Adrenal gland (tissue), 12 donors: ENCODE results near the gene SYNPO. TPM values are rescaled to one million over a fixed set of nuclear protein-coding genes. Genes with fewer than 3 reads are reported as not detected.

Source experiments
- DNase-seq, 7 donors: peaks; one replicate each; pipeline ENCODE4 v3.0.0-alpha.2; 2019 to 2020
- H3K27ac ChIP-seq, 5 donors: fragments of 200-600 bp; sonication (generic) in 4 of 5; 1 replicate in 3 of 5; 2 replicates in 2 of 5; pipeline versions ENCODE4 v1.5.1 to v1.8.0; 2016 to 2020; ENCODE audit warnings: mild to moderate bottlenecking in 1 of 5
- H3K27me3 ChIP-seq: fragments of 200-600 bp; 2 replicates; pipeline ENCODE4 v1.8.0; 2021
- H3K36me3 ChIP-seq, 2 donors: fragments of 200-600 bp; replicated peaks in 1 of 2; 1 replicate in 1 of 2; 2 replicates in 1 of 2; pipeline versions ENCODE4 v1.5.1 to v1.8.0; 2018 to 2022
- H3K4me1 ChIP-seq, 2 donors: fragments of 200-600 bp; replicated peaks in 1 of 2; 1 replicate in 1 of 2; 2 replicates in 1 of 2; pipeline versions ENCODE4 v1.5.1 to v1.8.0; 2018 to 2021
- H3K4me3 ChIP-seq, 4 donors: fragments of 200-600 bp; sonication (generic) in 3 of 4; one replicate each; pipeline ENCODE4 v1.5.1; 2016 to 2018
- H3K9me3 ChIP-seq, 3 donors: fragments of 200-600 bp; sonication (generic) in 1 of 3; replicated peaks in 1 of 3; 1 replicate in 2 of 3; 2 replicates in 1 of 3; pipeline versions ENCODE4 v1.5.1 to v1.8.0; 2016 to 2021
- CTCF ChIP-seq, 6 experiments: fragments of 450-650 bp in 4 of 6; fragments of 200-600 bp in 2 of 6; sonication (generic) in 1 of 6; IDR thresholded peaks; 1 replicate in 5 of 6; 2 replicates in 1 of 6; pipeline versions ENCODE4 v1.5.1 to v1.8.0; 2016 to 2021; ENCODE audit warnings: antibody characterized with exemption in 6 of 6, mild to moderate bottlenecking in 2 of 6, moderate library complexity in 1 of 6
- POLR2A ChIP-seq, 2 donors: fragments of 450-650 bp; IDR thresholded peaks; one replicate each; pipeline ENCODE4 v1.6.1; 2017; ENCODE audit warnings: antibody characterized with exemption in 2 of 2, mild to moderate bottlenecking in 2 of 2, moderate library complexity in 1 of 2
- WGBS, 4 donors: extraction: QIAGEN DNeasy Blood & Tissue Kit in 2 of 4; methylation state at CpG; one replicate each; pipeline versions ENCODE4 v1.1.5 to v1.1.7; 2013 to 2017; 5-methylcytosine and 5-hydroxymethylcytosine counted together
- intact Hi-C, 2 donors: fragments of 100-400 bp; cut with DNase I; formaldehyde crosslinking; loops; one replicate each; pipeline versions ENCODE4 v1.14.1 to v1.15.0; 2022 to 2023
- polyA plus RNA-seq, 3 donors: library from polyadenylated mRNA; stranded (reverse); fragments of 200-250 nt in 2 of 3; fragments of 350-450 nt in 1 of 3; fragmentation: Illumina TruSeq in 1 of 3; extraction: RNeasy Lipid Tissue Mini Kit (QIAGEN cat#74804) in 1 of 3; gene quantifications; one replicate each; pipeline ENCODE4 v1.2.3, GENCODE V29; 2013 to 2014
- total RNA-seq, 9 donors: library from RNA; depleted of rRNA in 4 of 9; stranded (reverse); fragments of >200 nt in 4 of 9; fragments of 120-200 nt in 1 of 9; fragmentation: NEBNext Ultra II Directional in 1 of 9; extraction: Animal tissue kit (Norgen Biotek cat#: 25700) in 1 of 9; gene quantifications; one replicate each; pipeline versions ENCODE4 v1.1.0 to v1.2.4, GENCODE V29; 2013 to 2023
- donor health status: healthy with polysubstance abuse.
- donor health status: Bipolar disorder and iron deficiency.
- donor health status: DM: yes; HTN: yes; CAD: no.
- donor health status: DM: no; HTN: no; CAD: no.
- donor health status: DM: no; HTN: no; CAD: no.
- donor health status: DM: yes; HTN: yes; CAD: no.

SYNPO gene
- total and polyA plus RNA-seq, 12 donors: 10.0 to 293 (median 104) TPM

DNA sequence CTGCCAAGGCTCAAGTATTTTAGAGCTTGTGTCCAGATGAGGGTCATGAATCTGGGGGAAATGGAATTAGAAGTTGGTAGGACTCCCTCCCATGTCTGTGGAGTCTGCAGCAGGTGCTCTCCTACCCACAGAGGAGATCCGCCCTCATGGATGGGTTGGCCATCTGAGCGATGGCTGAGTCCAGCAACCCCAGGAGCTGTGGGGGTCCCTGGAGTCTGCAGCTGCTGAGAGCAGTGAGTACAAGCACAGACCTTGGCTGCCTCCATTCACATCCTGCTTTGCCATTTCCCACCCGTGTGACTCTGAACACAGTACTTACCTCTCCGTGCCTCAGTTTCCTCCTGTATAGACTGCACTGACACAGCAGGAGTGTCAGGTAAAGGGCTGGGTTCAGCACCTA, 25.8 kb upstream of the SYNPO start:
- peaks cover 43 to 74% of the 10 kb centered on the region in 2 donors for H3K4me1 ChIP-seq
- DNase-seq: no peak
- H3K4me3 ChIP-seq: no peak overlapping the region
- TF ChIP-seq POLR2A (IDR thresholded peaks at IDR 0.05) (no peak), CTCF (IDR thresholded peaks at IDR 0.05) (no peak)
- 58 to 73% (median 68%) methylated on average over 3 to 4 of the region's 4 CpGs for WGBS, 4 donors
- no peaks in the 10 kb centered on the region for H3K27me3 ChIP-seq
- H3K9me3 ChIP-seq: no peaks in the 10 kb centered on the region
- peak overlapping the region in 4 of 5 donors; percentile 77 to 95 (median 85) for H3K27ac ChIP-seq
- no peaks in the 10 kb centered on the region for H3K36me3 ChIP-seq
- intact Hi-C loops: no loop called here

- Histone ChIP-seq H3K36me3 (no peaks in the 10 kb centered on the region), H3K9me3 (no peaks in the 10 kb centered on the region), H3K4me3 (no peak overlapping the region), H3K4me1 (peaks cover 43 to 74% of the 10 kb centered on the region in 2 donors), H3K27ac (peak overlapping the region; percentile 77 to 95 (median 86)), H3K27me3 (no peaks in the 10 kb centered on the region)
- 15 to 19% (median 16%) methylated on average over 12 to 17 of the region's 17 CpGs for WGBS, 4 donors
- TF ChIP-seq POLR2A (IDR thresholded peaks at IDR 0.05): no peak
- intact Hi-C loops: no loop called here
- DNase-seq: peak in 6 of 7 donors; percentile 70 to 88 (median 76)
Observed at GRCh38 chr5:150615141-150615699, 25.2 kb upstream of the SYNPO start.

DNA sequence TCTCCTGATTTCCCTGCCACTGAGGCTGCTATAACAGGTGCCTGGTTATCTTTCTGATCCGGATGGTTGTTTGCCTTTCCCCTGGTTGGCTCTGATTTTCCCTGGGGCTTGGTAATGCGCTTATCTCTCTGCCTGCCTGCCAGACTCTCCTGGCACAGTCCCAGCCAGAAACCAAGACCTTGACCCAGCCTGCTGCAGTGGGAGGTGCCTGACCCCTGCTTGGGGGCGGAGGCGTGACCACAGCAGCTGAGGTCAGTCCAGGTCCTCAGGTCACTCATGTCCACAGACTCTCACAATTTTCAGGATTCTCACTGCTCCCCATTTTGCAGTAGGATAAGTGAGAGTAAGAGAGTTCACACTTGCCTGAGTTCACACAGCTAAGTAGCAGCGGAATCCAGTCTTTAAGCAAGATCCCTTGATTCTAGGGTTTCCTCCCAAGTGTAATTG, 24.4 kb upstream of the SYNPO start:
- no peak for TF ChIP-seq CTCF (IDR thresholded peaks at IDR 0.05)
- TF ChIP-seq POLR2A (IDR thresholded peaks at IDR 0.05): no peak
- peak; percentile 84 to 94 (median 94) for DNase-seq
- H3K27ac ChIP-seq: peak overlapping the region; percentile 77 to 95 (median 86)
- no peak overlapping the region for H3K4me3 ChIP-seq
- 5 to 35% (median 20%) methylated on average over 3 to 5 of the region's 5 CpGs for WGBS, 4 donors
- intact Hi-C loops: no loop called here
- H3K36me3 ChIP-seq: no peaks in the 10 kb centered on the region
- H3K9me3 ChIP-seq: no peaks in the 10 kb centered on the region
- H3K27me3 ChIP-seq: no peaks in the 10 kb centered on the region
- H3K4me1 ChIP-seq: peaks cover 43 to 74% of the 10 kb centered on the region in 2 donors

DNA sequence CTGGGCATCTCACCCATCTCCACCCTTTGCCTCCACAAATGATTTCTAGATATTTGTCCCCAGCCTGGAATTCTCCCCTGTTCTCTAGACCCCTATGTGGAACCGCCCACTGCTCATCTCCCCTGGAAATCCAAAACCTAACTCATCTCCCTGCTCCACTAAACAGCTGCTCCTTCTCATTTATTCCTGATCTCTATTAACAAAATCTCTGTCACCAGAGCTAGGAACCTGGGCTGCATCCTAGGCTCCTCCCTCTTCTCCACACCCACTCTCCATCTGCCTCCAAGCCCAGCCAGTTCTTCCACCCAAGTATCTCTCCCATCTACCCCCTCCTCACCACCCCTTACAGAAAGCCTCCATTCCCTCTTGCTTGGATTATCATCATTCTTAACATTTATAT, 24.0 kb upstream of the SYNPO start:
- Histone ChIP-seq H3K27ac (peak overlapping the region in 4 of 5 donors; percentile 77 to 95 (median 85)), H3K4me1 (peaks cover 43 to 74% of the 10 kb centered on the region in 2 donors)
- WGBS, 4 donors: 89 to 100% (median 97%) methylated on average over 1 of the region's 1 CpG

More for the DNA sequence above, 24.0 kb upstream of the SYNPO start:
- no peak for DNase-seq
- no peak overlapping the region for H3K4me3 ChIP-seq
- intact Hi-C loops: no loop called here
- no peaks in the 10 kb centered on the region for H3K9me3 ChIP-seq
- TF ChIP-seq POLR2A (IDR thresholded peaks at IDR 0.05) (no peak), CTCF (IDR thresholded peaks at IDR 0.05) (no peak)
- no peaks in the 10 kb centered on the region for H3K27me3 ChIP-seq
- no peaks in the 10 kb centered on the region for H3K36me3 ChIP-seq
